Adrenal gland (tissue), 5 donors: Measurements from ENCODE around the gene SLC25A6.

ENCODE experiments used
- CTCF ChIP-seq, 6 experiments: fragments of 450-650 bp in 4 of 6; fragments of 200-600 bp in 2 of 6; sonication (generic) in 1 of 6; IDR thresholded peaks; 1 replicate in 5 of 6; 2 replicates in 1 of 6; pipeline versions ENCODE4 v1.5.1 to v1.8.0; 2016 to 2021; ENCODE audit warnings: antibody characterized with exemption in 6 of 6, mild to moderate bottlenecking in 2 of 6, moderate library complexity in 1 of 6
- POLR2A ChIP-seq, 2 donors: fragments of 450-650 bp; IDR thresholded peaks; one replicate each; pipeline ENCODE4 v1.6.1; 2017; ENCODE audit warnings: antibody characterized with exemption in 2 of 2, mild to moderate bottlenecking in 2 of 2, moderate library complexity in 1 of 2
- donor health status: DM: no; HTN: no; CAD: no.

GRCh38 chrX:1423215-1423614 lies 31.3 kb upstream of the SLC25A6 start:
- no peak for TF ChIP-seq POLR2A (IDR thresholded peaks at IDR 0.05)
- no peak for TF ChIP-seq CTCF (IDR thresholded peaks at IDR 0.05)
